ENCODE results near the gene PUM2.

PUM2 gene

GRCh38 chr2:20218331-20219320, 132.0 kb downstream of the PUM2 start:
- H3K4me3 ChIP-seq (ENCODE audit: low read depth in 1 of 2, low read length in 1 of 2), result no peak overlapping the region
- H3K4me1 ChIP-seq (ENCODE audit: control insufficient read depth in 1 of 2, insufficient read depth in 1 of 2, low read depth in 1 of 2, low read length in 1 of 2), result peaks cover 1 to 4% of the 10 kb centered on the region in 2 experiments
- no peak for TF ChIP-seq CTCF (IDR thresholded peaks at IDR 0.05)
- no peak overlapping the region for H3K27ac ChIP-seq
- H3K36me3 ChIP-seq, result no peaks in the 10 kb centered on the region
- peaks cover 48% of the 10 kb centered on the region for H3K27me3 ChIP-seq
- H3K9me3 ChIP-seq, result no peaks in the 10 kb centered on the region

- H3K27ac ChIP-seq, result no peak overlapping the region
- no peaks in the 10 kb centered on the region for H3K4me1 ChIP-seq (ENCODE audit: control insufficient read depth in 1 of 2, insufficient read depth in 1 of 2, low read depth in 1 of 2, low read length in 1 of 2)
- H3K9me3 ChIP-seq, result no peaks in the 10 kb centered on the region
- no peak overlapping the region for H3K4me3 ChIP-seq (ENCODE audit: low read depth in 1 of 2, low read length in 1 of 2)
- peaks cover 35% of the 10 kb centered on the region for H3K27me3 ChIP-seq
- no peaks in the 10 kb centered on the region for H3K36me3 ChIP-seq
- TF ChIP-seq CTCF (IDR thresholded peaks at IDR 0.05), result no peak
Measured at GRCh38 chr2:20217041-20217970, 133.3 kb downstream of the PUM2 start.

GRCh38 chr2:20216130-20217025, 134.3 kb downstream of the PUM2 start:
- no peak overlapping the region for H3K4me3 ChIP-seq (ENCODE audit: low read depth in 1 of 2, low read length in 1 of 2)
- no peaks in the 10 kb centered on the region for H3K4me1 ChIP-seq (ENCODE audit: control insufficient read depth in 1 of 2, insufficient read depth in 1 of 2, low read depth in 1 of 2, low read length in 1 of 2)
- no peaks in the 10 kb centered on the region for H3K9me3 ChIP-seq
- H3K36me3 ChIP-seq, result no peaks in the 10 kb centered on the region
- no peak overlapping the region for H3K27ac ChIP-seq
- no peak for TF ChIP-seq CTCF (IDR thresholded peaks at IDR 0.05)
- peaks cover 25% of the 10 kb centered on the region for H3K27me3 ChIP-seq

GRCh38 chr2:20215183-20216040, 135.2 kb downstream of the PUM2 start:
- no peak overlapping the region for H3K4me3 ChIP-seq (ENCODE audit: low read depth in 1 of 2, low read length in 1 of 2)
- H3K4me1 ChIP-seq (ENCODE audit: control insufficient read depth in 1 of 2, insufficient read depth in 1 of 2, low read depth in 1 of 2, low read length in 1 of 2), result no peaks in the 10 kb centered on the region
- no peak for TF ChIP-seq CTCF (IDR thresholded peaks at IDR 0.05)
- H3K27ac ChIP-seq, result no peak overlapping the region
- no peaks in the 10 kb centered on the region for H3K36me3 ChIP-seq
- peaks cover 16% of the 10 kb centered on the region for H3K27me3 ChIP-seq
- H3K9me3 ChIP-seq, result no peaks in the 10 kb centered on the region

All from neutrophil (primary cell).